SU-DHL-6 (cell line): ENCODE measurements around the gene PRLR.

ENCODE experiments used
- H2AFZ ChIP-seq: fragments of 200-600 bp; sonication (generic); 2 replicates; pipeline ENCODE4 v1.6.1; 2014; ENCODE audit warnings: low read depth, mild to moderate bottlenecking, moderate library complexity, mixed read lengths, antibody characterized with exemption, low read length; ENCODE audit not compliant: severe bottlenecking
- H3F3A ChIP-seq: fragments of 200-600 bp; shearing (Covaris generic); 2 replicates; pipeline ENCODE4 v1.6.0; 2016; ENCODE audit warnings: antibody characterized with exemption, mild to moderate bottlenecking; ENCODE audit not compliant: insufficient read depth
- H3K27ac ChIP-seq: fragments of 200-600 bp; sonication (generic); 2 replicates; pipeline ENCODE4 v1.5.1; 2016; ENCODE audit warnings: low read depth, mild to moderate bottlenecking, low read length, moderate library complexity, mixed read lengths
- H3K27me3 ChIP-seq: fragments of 200-600 bp; sonication (generic), shearing (Covaris generic); 2 replicates; pipeline ENCODE4 v1.6.0; 2014; ENCODE audit warnings: mild to moderate bottlenecking, low read length
- H3K36me3 ChIP-seq: fragments of 200-600 bp; sonication (generic); 2 replicates; pipeline ENCODE4 v1.6.1; 2014; ENCODE audit warnings: mild to moderate bottlenecking, low read length, mixed read lengths
- H3K4me2 ChIP-seq: fragments of 300-600, 200-600 bp; shearing (Covaris generic), sonication (generic); 2 replicates; pipeline ENCODE4 v1.6.0; 2014; ENCODE audit warnings: low read length, low read depth, mild to moderate bottlenecking; ENCODE audit not compliant: poor library complexity, severe bottlenecking
- H3K4me3 ChIP-seq: fragments of 200-600 bp; sonication (generic); 2 replicates; pipeline ENCODE4 v1.5.1; 2014; ENCODE audit warnings: antibody characterized with exemption, low read length, mild to moderate bottlenecking, mixed read lengths; ENCODE audit not compliant: insufficient read depth, poor library complexity, severe bottlenecking
- H3K79me2 ChIP-seq: fragments of 200-600 bp; sonication (generic); 2 replicates; pipeline ENCODE4 v1.6.1; 2014; ENCODE audit warnings: mild to moderate bottlenecking, low read length, moderate library complexity; ENCODE audit not compliant: insufficient read depth
- H3K9ac ChIP-seq: fragments of 200-600 bp; sonication (generic); 2 replicates; pipeline ENCODE4 v1.7.0; 2014; ENCODE audit warnings: mild to moderate bottlenecking, low read length
- H3K9me2 ChIP-seq: fragments of 200-600 bp; sonication (generic); replicated peaks from 2 replicates; pipeline ENCODE4 v1.6.1; 2014; ENCODE audit warnings: low read length; ENCODE audit not compliant: insufficient read depth
- H3K9me3 ChIP-seq: fragments of 200-600 bp; sonication (generic); 2 replicates; pipeline ENCODE4 v1.6.1; 2014; ENCODE audit warnings: low read length, mixed read lengths; ENCODE audit not compliant: insufficient read depth
- H4K20me1 ChIP-seq: fragments of 200-600 bp; sonication (generic); 2 replicates; pipeline ENCODE4 v1.6.1; 2014; ENCODE audit warnings: low read depth, mild to moderate bottlenecking, antibody characterized with exemption, low read length, moderate library complexity, mixed read lengths
- CTCF ChIP-seq: fragments of 200-600 bp; sonication (generic); IDR thresholded peaks from one replicate; pipeline ENCODE4 v1.5.1; 2017; ENCODE audit warnings: antibody characterized with exemption, mild to moderate bottlenecking, low read length, moderate library complexity; ENCODE audit not compliant: insufficient read depth, poor library complexity, severe bottlenecking
- EZH2phosphoT487 ChIP-seq: fragments of 200-600 bp; sonication (generic), shearing (Covaris generic); conservative IDR thresholded peaks from 2 replicates; pipeline ENCODE4 v1.6.1; 2018; ENCODE audit warnings: mild to moderate bottlenecking, antibody characterized with exemption, low read length, moderate library complexity, mixed read lengths

PRLR gene

GRCh38 chr5:35092703-35093102 lies 137.6 kb downstream of the PRLR start:
- Histone ChIP-seq H3K27me3 (no peaks in the 10 kb centered on the region), H3K4me2 (no peak overlapping the region), H3K36me3 (no peaks in the 10 kb centered on the region), H4K20me1 (no peaks in the 10 kb centered on the region), H3K9me2 (no peaks in the 10 kb centered on the region), H3K4me3 (no peak overlapping the region), H2AFZ (no peak overlapping the region), H3K27ac (no peak overlapping the region), H3F3A (no peaks in the 10 kb centered on the region), H3K9ac (no peak overlapping the region), H3K79me2 (no peaks in the 10 kb centered on the region), H3K9me3 (no peaks in the 10 kb centered on the region)
- TF ChIP-seq CTCF (no peak), EZH2phosphoT487 (no peak)

- Histone ChIP-seq H3K9me2 (no peaks in the 10 kb centered on the region), H3K79me2 (no peaks in the 10 kb centered on the region), H3K4me2 (no peak overlapping the region), H4K20me1 (no peaks in the 10 kb centered on the region), H3K27ac (no peak overlapping the region), H3K27me3 (no peaks in the 10 kb centered on the region), H2AFZ (no peak overlapping the region), H3K9ac (no peak overlapping the region), H3K4me3 (no peak overlapping the region), H3K9me3 (no peaks in the 10 kb centered on the region), H3K36me3 (no peaks in the 10 kb centered on the region), H3F3A (no peaks in the 10 kb centered on the region)
- TF ChIP-seq CTCF: no peak
- TF ChIP-seq EZH2phosphoT487: no peak
Measured at GRCh38 chr5:35091704-35092103, 138.6 kb downstream of the PRLR start.

GRCh38 chr5:35089334-35090314 lies 140.7 kb downstream of the PRLR start:
- Histone ChIP-seq H3K27me3 (no peaks in the 10 kb centered on the region), H4K20me1 (no peaks in the 10 kb centered on the region), H3K9me2 (no peaks in the 10 kb centered on the region), H3K36me3 (no peaks in the 10 kb centered on the region), H3K79me2 (no peaks in the 10 kb centered on the region), H3K9me3 (no peaks in the 10 kb centered on the region), H2AFZ (no peak overlapping the region), H3F3A (no peaks in the 10 kb centered on the region), H3K4me2 (no peak overlapping the region), H3K9ac (no peak overlapping the region), H3K4me3 (no peak overlapping the region), H3K27ac (no peak overlapping the region)
- TF ChIP-seq EZH2phosphoT487 (no peak), CTCF (peak; percentile 30)
